CD4-positive, alpha-beta T cell treated with Interleukin-1 beta for 1 hour (primary cell): ENCODE data around the gene DNAJC16.
"Not testable (repeated sequence)": the region's sequence is repeated elsewhere in the genome, so short reads cannot be mapped to it uniquely, and the experiment has no call there.

Experiments used
- DNase-seq, 2 donors: peaks; one replicate each; pipeline ENCODE4 v3.0.0-alpha.2; 2020 to 2022

The DNAJC16 gene

GRCh38 chr1:15508700-15509487 is 17.8 kb upstream of the DNAJC16 start:
- DNase-seq = no peak

GRCh38 chr1:15509586-15509985 is 17.1 kb upstream of the DNAJC16 start:
- DNase-seq = no peak

GRCh38 chr1:15510611-15511405 is 15.8 kb upstream of the DNAJC16 start:
- no peak for DNase-seq

GRCh38 chr1:15513192-15513591 is 13.5 kb upstream of the DNAJC16 start:
- no peak for DNase-seq

- no peak for DNase-seq
These were observed 12.7 kb upstream of the DNAJC16 start for GRCh38 chr1:15513919-15514318.

- not testable (repeated sequence) for DNase-seq
These were observed 12.1 kb upstream of the DNAJC16 start for GRCh38 chr1:15514557-15514956.

- no peak for DNase-seq
These were observed 11.5 kb upstream of the DNAJC16 start for GRCh38 chr1:15515022-15515663.

GRCh38 chr1:15519625-15520024 is 7.0 kb upstream of the DNAJC16 start:
- DNase-seq = no peak

- DNase-seq = peak in 1 of 2 donors; percentile 14
These were observed 5.3 kb upstream of the DNAJC16 start for GRCh38 chr1:15521206-15521906.

- no peak for DNase-seq
These were observed 4.1 kb upstream of the DNAJC16 start for GRCh38 chr1:15522551-15522950.

- DNase-seq = no peak
These were observed 3.3 kb upstream of the DNAJC16 start for GRCh38 chr1:15523104-15524020.

- DNase-seq = no peak
These were observed 2.7 kb upstream of the DNAJC16 start, which contains the start of gene CASP9 for GRCh38 chr1:15524021-15524282. Gene CASP9 (minus strand): TSS chr1:15524215. CDS start chr1:15524200, 15 bp downstream.

- DNase-seq = peak; percentile 98 to 99
These were observed 2.2 kb upstream of the DNAJC16 start for GRCh38 chr1:15524283-15525049.

GRCh38 chr1:15525050-15526020 is 1.3 kb upstream of the DNAJC16 start:
- peak; percentile 9 to 99 for DNase-seq

- DNase-seq = no peak
These were observed 593 bp upstream of the DNAJC16 start for GRCh38 chr1:15526021-15526489.

GRCh38 chr1:15531003-15531402 is 4.4 kb downstream of the DNAJC16 start:
- no peak for DNase-seq

- DNase-seq = no peak
These were observed 5.0 kb downstream of the DNAJC16 start for GRCh38 chr1:15531682-15532081.

- no peak for DNase-seq
These were observed 12.1 kb downstream of the DNAJC16 start for GRCh38 chr1:15538771-15539170.

GRCh38 chr1:15540186-15540585 is 13.5 kb downstream of the DNAJC16 start:
- DNase-seq = no peak
